GM12801 (cell line): Measurements from ENCODE around the gene G0S2.

Experiments used
- CTCF ChIP-seq: IDR thresholded peaks from one replicate; pipeline ENCODE4 v1.5.1; 2011; ENCODE audit warnings: control low read depth; ENCODE audit not compliant: insufficient read length; ENCODE audit errors: extremely low read depth

Gene G0S2

GRCh38 chr1:209673631-209674417 is 1.4 kb upstream of the G0S2 start:
- no peak for TF ChIP-seq CTCF

GRCh38 chr1:209675565-209676154 is 448 bp downstream of the G0S2 start:
- no peak for TF ChIP-seq CTCF

DNA sequence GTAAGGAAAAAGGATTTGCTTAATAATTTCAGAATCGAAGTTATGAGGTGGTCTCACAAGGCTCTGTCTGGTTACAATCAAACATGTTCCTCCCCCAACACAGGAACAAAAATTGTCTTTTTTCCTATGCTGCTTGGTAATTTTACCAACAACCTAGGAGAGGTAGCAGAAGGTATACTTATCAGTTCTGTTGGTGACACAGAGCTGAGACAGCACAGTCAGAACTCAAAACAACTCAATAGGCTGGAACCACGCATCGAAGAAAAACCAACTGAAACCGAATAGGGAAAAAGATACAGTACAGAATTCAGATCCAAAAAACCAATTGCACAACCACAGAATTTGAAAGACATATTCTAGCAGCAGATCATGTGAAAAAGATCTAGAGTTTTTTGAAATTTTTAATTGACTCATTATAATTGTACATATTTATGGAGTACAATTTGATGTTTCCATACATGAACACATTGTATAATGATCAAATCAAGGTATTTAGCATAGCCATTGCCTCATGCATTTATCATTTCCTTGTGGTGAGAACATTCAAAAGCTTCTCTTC is 3.8 kb downstream of the G0S2 start:
- no peak for TF ChIP-seq CTCF

DNA sequence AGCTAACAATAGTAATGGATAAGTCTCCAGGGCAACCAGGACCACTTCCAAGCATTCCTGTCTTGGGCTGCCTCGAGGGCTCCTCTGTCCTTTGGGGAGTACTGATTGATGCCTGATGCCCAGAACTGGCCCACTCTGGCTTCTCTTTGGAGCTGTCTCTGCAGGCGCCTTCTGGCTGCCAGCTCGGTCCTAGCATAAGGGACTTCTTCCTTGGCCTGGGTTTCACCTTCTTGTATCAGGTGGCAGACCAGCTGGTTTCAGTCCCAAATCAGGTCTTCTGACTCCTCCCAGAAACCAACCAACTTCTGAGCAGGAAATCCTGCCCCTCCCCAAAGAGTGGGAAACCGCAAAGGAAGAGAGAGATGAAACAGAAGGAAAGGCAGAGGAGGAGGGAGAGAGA is 10.6 kb downstream of the G0S2 start:
- no peak for TF ChIP-seq CTCF

DNA sequence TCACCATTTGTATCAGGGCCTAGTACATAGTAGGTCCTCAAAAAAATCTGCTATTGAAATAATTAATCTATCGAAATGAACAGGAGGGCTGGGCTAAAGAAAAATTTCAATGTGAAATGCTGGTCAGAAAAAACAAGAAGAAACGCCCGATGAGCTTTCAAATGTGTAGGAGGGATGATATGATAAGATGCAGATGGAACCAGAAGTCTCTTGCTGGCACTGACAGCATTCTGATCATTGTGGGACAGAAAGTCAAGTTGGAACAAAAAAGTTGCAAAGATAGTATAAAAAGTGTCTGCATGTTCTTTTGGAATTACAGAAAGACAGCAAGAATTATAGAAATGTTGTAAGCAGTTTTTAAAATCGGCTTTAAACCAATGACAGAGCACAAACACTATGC is 11.1 kb downstream of the G0S2 start:
- no peak for TF ChIP-seq CTCF

DNA sequence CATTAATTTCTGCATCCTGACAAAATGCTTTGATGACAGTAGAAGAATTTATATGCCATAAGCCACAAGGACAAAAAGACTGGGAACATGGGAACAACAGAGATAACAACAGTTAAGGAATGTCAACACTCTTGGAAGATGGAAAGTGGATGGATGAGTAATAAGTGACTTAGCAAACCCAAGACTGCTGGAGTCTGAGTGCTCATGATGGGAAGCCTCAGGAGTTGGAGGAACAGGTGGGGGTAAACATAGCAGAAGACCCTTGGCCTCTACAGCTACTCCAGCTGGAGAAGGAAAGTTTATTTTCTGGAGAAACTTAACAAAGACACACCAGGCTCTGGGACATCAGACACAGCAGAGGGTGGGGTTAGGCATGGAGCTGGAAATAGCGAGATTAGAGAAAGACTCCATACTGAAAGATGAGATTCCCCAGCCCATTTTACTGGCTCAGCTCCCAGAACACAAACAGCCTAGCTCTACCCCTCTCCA is 13.6 kb downstream of the G0S2 start:
- TF ChIP-seq CTCF, result no peak

- TF ChIP-seq CTCF, result no peak
Observed at GRCh38 chr1:209689477-209689876, 14.3 kb downstream of the G0S2 start.
